Smooth muscle cell (in vitro differentiated cells): ENCODE measurements around the gene MCM8. TPM values are rescaled to one million over a fixed set of nuclear protein-coding genes. Genes with fewer than 3 reads are reported as not detected.

Experiments
- DNase-seq: peaks from one replicate; lab custom pipeline; 2025; ENCODE audit not compliant: unreplicated experiment; lab: John Stamatoyannopoulos, UW
- H2AFZ ChIP-seq: fragments of 200-600 bp; sonication (generic); 2 replicates; pipeline ENCODE4 v1.6.0; 2016; ENCODE audit warnings: antibody characterized with exemption, low read depth, mild to moderate bottlenecking
- H3F3A ChIP-seq: fragments of 200-600 bp; sonication (generic); 2 replicates; pipeline ENCODE4 v1.6.0; 2017; ENCODE audit warnings: antibody characterized with exemption, low read depth
- H3K27ac ChIP-seq: fragments of 200-600 bp; sonication (generic); 2 replicates; pipeline ENCODE4 v1.5.1; 2016; ENCODE audit warnings: low read depth, mild to moderate bottlenecking
- H3K27me3 ChIP-seq: fragments of 200-600 bp; sonication (generic); 2 replicates; pipeline ENCODE4 v1.6.1; 2016; ENCODE audit warnings: low read depth, mild to moderate bottlenecking
- H3K36me3 ChIP-seq: fragments of 200-600 bp; sonication (generic); 2 replicates; pipeline ENCODE4 v1.5.1; 2016; ENCODE audit warnings: low read depth
- H3K4me1 ChIP-seq: fragments of 200-600 bp; sonication (generic); 2 replicates; pipeline ENCODE4 v1.5.1; 2016; ENCODE audit warnings: low read depth
- H3K4me2 ChIP-seq: fragments of 200-600 bp; sonication (generic); 2 replicates; pipeline ENCODE4 v1.6.0; 2016; ENCODE audit warnings: mild to moderate bottlenecking
- H3K4me3 ChIP-seq: fragments of 200-600 bp; sonication (generic); 2 replicates; pipeline ENCODE4 v1.5.1; 2016; ENCODE audit warnings: mild to moderate bottlenecking
- H3K79me2 ChIP-seq: fragments of 200-600 bp; sonication (generic); 2 replicates; pipeline ENCODE4 v1.6.0; 2016; ENCODE audit warnings: low read depth, mild to moderate bottlenecking
- H3K9ac ChIP-seq: fragments of 200-600 bp; sonication (generic); 2 replicates; pipeline ENCODE4 v1.6.0; 2016; ENCODE audit warnings: low read depth
- H3K9me3 ChIP-seq: fragments of 200-600 bp; sonication (generic); replicated peaks from 2 replicates; pipeline ENCODE4 v1.5.1; 2016; ENCODE audit warnings: low read depth
- H4K20me1 ChIP-seq: fragments of 200-600 bp; sonication (generic); 2 replicates; pipeline ENCODE4 v1.6.0; 2016; ENCODE audit warnings: low read depth
- WGBS: methylation state at CpG from one replicate; pipeline ENCODE4 v1.1.7; 2016; ENCODE audit warnings: low lambda C conversion rate; 5-methylcytosine and 5-hydroxymethylcytosine counted together
- polyA plus RNA-seq: library from polyadenylated mRNA; unstranded; fragments of >200 nt; fragmentation: Nextera tagmentation; extraction: Ambion mirVana; gene quantifications from 2 replicates; pipeline ENCODE4 v1.2.1, GENCODE V29; 2016
- total RNA-seq: library from RNA; depleted of rRNA; stranded (reverse); fragments of >200 nt; gene quantifications from 2 replicates; pipeline ENCODE4 v1.2.3, GENCODE V29; 2014
- TF ChIP-seq, protein P1 (sequence below): fragments of 200-600 bp; sonication (generic); IDR thresholded peaks from 2 replicates; pipeline ENCODE4 v1.5.1; 2017; ENCODE audit warnings: borderline replicate concordance, mild to moderate bottlenecking, antibody characterized with exemption; ENCODE audit not compliant: insufficient read depth, poor library complexity, severe bottlenecking

The MCM8 gene
- total and polyA plus RNA-seq, 2 experiments from 2014 or later = 2.8 to 5.5 TPM

- Histone ChIP-seq H4K20me1 (no peaks in the 10 kb centered on the region), H2AFZ (no peak overlapping the region), H3K36me3 (peaks cover 8% of the 10 kb centered on the region), H3K27ac (no peak overlapping the region), H3K9ac (no peak overlapping the region), H3K9me3 (no peaks in the 10 kb centered on the region), H3F3A (no peaks in the 10 kb centered on the region), H3K4me1 (no peaks in the 10 kb centered on the region), H3K4me2 (no peak overlapping the region), H3K79me2 (no peaks in the 10 kb centered on the region), H3K27me3 (no peaks in the 10 kb centered on the region), H3K4me3 (no peak overlapping the region)
- TF ChIP-seq, protein P1, sequence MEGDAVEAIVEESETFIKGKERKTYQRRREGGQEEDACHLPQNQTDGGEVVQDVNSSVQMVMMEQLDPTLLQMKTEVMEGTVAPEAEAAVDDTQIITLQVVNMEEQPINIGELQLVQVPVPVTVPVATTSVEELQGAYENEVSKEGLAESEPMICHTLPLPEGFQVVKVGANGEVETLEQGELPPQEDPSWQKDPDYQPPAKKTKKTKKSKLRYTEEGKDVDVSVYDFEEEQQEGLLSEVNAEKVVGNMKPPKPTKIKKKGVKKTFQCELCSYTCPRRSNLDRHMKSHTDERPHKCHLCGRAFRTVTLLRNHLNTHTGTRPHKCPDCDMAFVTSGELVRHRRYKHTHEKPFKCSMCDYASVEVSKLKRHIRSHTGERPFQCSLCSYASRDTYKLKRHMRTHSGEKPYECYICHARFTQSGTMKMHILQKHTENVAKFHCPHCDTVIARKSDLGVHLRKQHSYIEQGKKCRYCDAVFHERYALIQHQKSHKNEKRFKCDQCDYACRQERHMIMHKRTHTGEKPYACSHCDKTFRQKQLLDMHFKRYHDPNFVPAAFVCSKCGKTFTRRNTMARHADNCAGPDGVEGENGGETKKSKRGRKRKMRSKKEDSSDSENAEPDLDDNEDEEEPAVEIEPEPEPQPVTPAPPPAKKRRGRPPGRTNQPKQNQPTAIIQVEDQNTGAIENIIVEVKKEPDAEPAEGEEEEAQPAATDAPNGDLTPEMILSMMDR = no peak
- no peak for DNase-seq
These were observed 19.5 kb downstream of the MCM8 start for GRCh38 chr20:5969940-5970339.

GRCh38 chr20:5970381-5970780 lies 19.9 kb downstream of the MCM8 start:
- Histone ChIP-seq H3K9ac (no peak overlapping the region), H3K4me2 (no peak overlapping the region), H3K79me2 (no peaks in the 10 kb centered on the region), H4K20me1 (no peaks in the 10 kb centered on the region), H3K27ac (no peak overlapping the region), H2AFZ (no peak overlapping the region), H3K36me3 (peaks cover 8% of the 10 kb centered on the region), H3K4me3 (no peak overlapping the region), H3K9me3 (no peaks in the 10 kb centered on the region), H3K4me1 (no peaks in the 10 kb centered on the region), H3K27me3 (no peaks in the 10 kb centered on the region), H3F3A (no peaks in the 10 kb centered on the region)
- TF ChIP-seq, protein P1 = no peak
- 100% methylated on average over 2 of the region's 2 CpGs for WGBS
- no peak for DNase-seq

GRCh38 chr20:5971203-5971602 lies 20.8 kb downstream of the MCM8 start:
- H3K36me3 ChIP-seq = peaks cover 8% of the 10 kb centered on the region
- H3K79me2 ChIP-seq = no peaks in the 10 kb centered on the region
- no peak overlapping the region for H3K9ac ChIP-seq
- H3F3A ChIP-seq = no peaks in the 10 kb centered on the region
- no peak for DNase-seq
- H3K4me3 ChIP-seq = no peak overlapping the region
- H3K27me3 ChIP-seq = no peaks in the 10 kb centered on the region
- no peaks in the 10 kb centered on the region for H4K20me1 ChIP-seq
- no peak overlapping the region for H3K27ac ChIP-seq
- H3K4me1 ChIP-seq = no peaks in the 10 kb centered on the region
- no peak overlapping the region for H3K4me2 ChIP-seq
- TF ChIP-seq, protein P1 = no peak
- no peaks in the 10 kb centered on the region for H3K9me3 ChIP-seq
- H2AFZ ChIP-seq = no peak overlapping the region

DNA sequence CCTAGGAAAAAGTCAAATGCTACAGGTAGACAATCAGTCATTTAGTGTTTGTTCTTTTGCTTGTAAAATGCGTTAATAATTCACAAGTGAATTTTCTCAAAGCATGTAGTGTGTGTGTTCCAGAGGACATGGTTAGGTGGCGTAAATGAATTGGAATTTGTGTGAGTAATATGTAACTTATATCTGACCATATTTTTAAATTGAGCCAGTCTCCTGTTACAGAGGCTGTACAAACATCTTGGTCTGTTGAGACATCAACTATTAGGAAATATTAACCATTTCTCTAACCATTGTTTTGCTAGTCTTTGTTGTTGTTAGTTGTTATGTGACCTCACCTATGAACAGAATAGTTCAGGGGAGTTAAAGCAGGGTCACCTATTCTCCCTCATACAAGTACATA lies 22.7 kb downstream of the MCM8 start:
- 96% methylated on average over 2 of the region's 2 CpGs for WGBS
- Histone ChIP-seq H2AFZ (no peak overlapping the region), H3K9ac (no peak overlapping the region), H3K36me3 (no peaks in the 10 kb centered on the region), H3K4me3 (no peak overlapping the region), H3K79me2 (no peaks in the 10 kb centered on the region), H4K20me1 (no peaks in the 10 kb centered on the region), H3K27me3 (no peaks in the 10 kb centered on the region), H3K27ac (no peak overlapping the region), H3K9me3 (no peaks in the 10 kb centered on the region), H3F3A (no peaks in the 10 kb centered on the region), H3K4me1 (no peaks in the 10 kb centered on the region), H3K4me2 (no peak overlapping the region)
- TF ChIP-seq, protein P1 = no peak
- no peak for DNase-seq
